HUES6 (cell line): ENCODE results near the gene RPS13.
A peak's percentile ranks its signal among the peaks of the same experiment; 100 is the strongest.
"Not testable (repeated sequence)": the region's sequence is repeated elsewhere in the genome, so short reads cannot be mapped to it uniquely, and the experiment has no call there.

Experiments
- H3K27ac ChIP-seq: 2 replicates; pipeline ENCODE4 v1.7.0; 2013; ENCODE audit warnings: low read depth, mild to moderate bottlenecking, low read length, inconsistent platforms
- H3K27me3 ChIP-seq: 2 replicates; pipeline ENCODE4 v1.6.1; 2013; ENCODE audit warnings: low read length; ENCODE audit not compliant: control insufficient read depth, insufficient read depth
- H3K36me3 ChIP-seq: 2 replicates; pipeline ENCODE4 v1.6.1; 2013; ENCODE audit warnings: low read length; ENCODE audit not compliant: control insufficient read depth, insufficient read depth
- H3K4me1 ChIP-seq: 2 replicates; pipeline ENCODE4 v1.6.1; 2013; ENCODE audit warnings: low read length; ENCODE audit not compliant: control insufficient read depth, insufficient read depth
- H3K4me3 ChIP-seq: 2 replicates; pipeline ENCODE4 v1.5.1; 2013; ENCODE audit warnings: low read depth, low read length
- H3K9ac ChIP-seq: one replicate; pipeline ENCODE4 v1.6.1; 2013; ENCODE audit warnings: mild to moderate bottlenecking, low read length
- H3K9me3 ChIP-seq: 2 replicates; pipeline ENCODE4 v1.6.1; 2013; ENCODE audit warnings: low read depth, low read length; ENCODE audit not compliant: control insufficient read depth, insufficient read depth

RPS13 gene

DNA sequence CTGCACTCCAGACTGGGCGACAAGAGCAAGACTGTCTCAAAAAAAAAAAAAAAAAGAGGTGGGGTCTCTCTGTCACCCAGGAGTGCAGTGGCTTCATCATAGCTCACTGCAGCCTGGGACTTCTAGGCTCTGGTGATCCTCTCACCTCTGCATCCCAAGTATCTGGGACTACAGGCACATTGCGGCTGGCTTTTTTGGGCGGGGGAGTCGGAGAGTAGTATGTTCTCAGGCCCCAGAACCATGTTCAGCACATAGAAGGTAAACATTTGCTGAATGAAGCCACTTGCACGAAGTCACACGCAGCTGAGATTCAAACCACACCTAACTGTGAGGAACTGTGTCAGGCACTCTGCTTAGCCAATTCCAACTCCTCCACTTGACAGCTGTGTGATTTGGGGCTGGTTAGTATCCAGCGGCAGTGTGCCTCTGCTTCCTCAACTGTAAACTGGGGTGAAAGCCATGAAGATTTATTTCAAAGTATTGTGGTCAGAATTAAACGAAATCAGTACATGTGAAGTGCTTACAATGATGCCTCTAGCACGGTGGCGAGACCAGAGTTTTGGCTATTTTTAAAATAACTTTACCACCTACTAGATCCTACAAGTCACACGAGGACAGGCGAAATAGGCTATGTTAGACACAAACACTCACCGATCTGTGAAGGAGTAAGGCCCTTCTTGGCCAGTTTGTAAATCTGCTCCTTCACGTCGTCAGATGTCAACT is 789 bp downstream of the RPS13 start:
- Histone ChIP-seq H3K4me3 (peak overlapping the region; percentile 88), H3K4me1 (peaks cover 7% of the 10 kb centered on the region), H3K9me3 (no peaks in the 10 kb centered on the region), H3K27ac (peak overlapping the region; percentile 86), H3K27me3 (no peaks in the 10 kb centered on the region), H3K9ac (peak overlapping the region; percentile 98), H3K36me3 (peaks cover 42% of the 10 kb centered on the region)

DNA sequence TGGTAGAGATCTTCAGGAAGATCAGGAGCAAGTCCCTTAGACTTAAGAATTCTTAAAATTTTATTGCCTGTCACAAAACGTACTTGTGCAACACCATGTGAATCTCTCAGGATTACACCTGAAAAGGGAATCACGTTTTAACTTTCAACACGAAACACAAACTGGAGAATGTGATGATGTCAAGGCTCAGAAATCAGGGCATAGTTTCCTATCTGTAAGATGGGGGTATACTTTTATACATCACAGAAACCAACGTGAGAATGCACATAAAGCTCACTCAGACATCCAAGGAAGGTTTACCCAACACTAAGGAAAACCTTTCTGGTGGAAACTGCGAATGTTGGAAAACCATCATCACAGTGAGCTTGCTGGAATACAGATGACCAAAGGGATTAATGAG is 2.0 kb downstream of the RPS13 start:
- H3K4me1 ChIP-seq, result peaks cover 7% of the 10 kb centered on the region
- peaks cover 42% of the 10 kb centered on the region for H3K36me3 ChIP-seq
- no peak overlapping the region for H3K9ac ChIP-seq
- H3K9me3 ChIP-seq, result no peaks in the 10 kb centered on the region
- no peaks in the 10 kb centered on the region for H3K27me3 ChIP-seq
- no peak overlapping the region for H3K27ac ChIP-seq
- no peak overlapping the region for H3K4me3 ChIP-seq

DNA sequence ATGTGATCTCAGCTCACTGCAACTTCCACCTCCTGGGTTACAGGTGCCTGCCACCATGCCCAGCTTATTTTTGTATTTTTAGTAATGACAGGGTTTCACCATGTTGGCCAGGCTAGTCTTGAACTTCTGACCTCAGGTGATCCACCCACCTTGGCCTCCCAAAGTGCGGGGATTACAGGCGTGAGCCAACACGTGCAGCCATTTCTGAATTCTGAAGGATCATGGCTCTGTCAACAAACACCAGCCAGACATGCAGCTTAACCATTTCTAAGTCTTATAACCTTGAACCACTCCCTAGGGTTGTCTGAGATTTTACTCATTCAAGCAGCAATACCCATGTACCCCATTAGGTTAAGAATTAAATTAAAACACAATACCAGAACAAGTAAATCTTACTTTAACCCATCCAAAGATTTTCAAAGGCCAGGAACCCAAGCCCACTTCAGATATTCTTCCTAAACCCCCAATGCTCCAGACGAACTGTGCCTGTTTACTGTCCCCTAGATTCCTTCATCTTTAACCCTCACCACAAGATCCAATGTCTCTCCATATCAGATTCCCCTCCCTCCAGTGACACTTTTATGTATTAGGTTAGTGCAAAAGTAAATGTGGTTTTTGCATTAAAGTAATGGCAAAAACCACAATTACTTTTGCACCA is 4.0 kb downstream of the RPS13 start:
- Histone ChIP-seq H3K9ac (no peak overlapping the region), H3K27me3 (no peaks in the 10 kb centered on the region), H3K36me3 (peaks cover 42% of the 10 kb centered on the region), H3K4me3 (no peak overlapping the region), H3K4me1 (peaks cover 7% of the 10 kb centered on the region), H3K27ac (no peak overlapping the region), H3K9me3 (no peaks in the 10 kb centered on the region)

DNA sequence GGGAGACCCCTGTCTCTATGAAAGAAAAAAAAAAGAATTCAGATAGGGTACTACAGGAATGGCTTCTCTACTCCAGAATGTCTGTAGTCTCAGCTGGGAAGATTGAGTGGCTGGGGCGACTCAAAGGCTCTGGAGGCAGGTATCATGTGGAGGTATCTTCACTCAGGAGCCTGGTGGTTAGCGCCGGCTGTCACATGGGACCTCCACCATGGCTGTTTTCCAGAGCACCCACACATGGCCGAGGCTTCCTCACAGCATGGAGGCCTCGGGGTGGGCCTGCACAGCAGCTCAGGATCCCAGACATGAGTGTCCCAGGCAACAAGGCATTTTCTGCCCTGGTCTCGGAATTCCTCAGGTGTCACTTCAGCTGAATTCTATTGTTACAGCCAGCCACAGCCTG is 10.1 kb downstream of the RPS13 start:
- no peak overlapping the region for H3K9ac ChIP-seq
- H3K9me3 ChIP-seq, result 0 out of 2 replicates have a peak, but pooled peaks cover 3% of the 10 kb centered on the region
- no peak overlapping the region for H3K27ac ChIP-seq
- no peaks in the 10 kb centered on the region for H3K27me3 ChIP-seq
- no peak overlapping the region for H3K4me3 ChIP-seq
- H3K36me3 ChIP-seq, result no peaks in the 10 kb centered on the region; the same call in 1 of the 2 replicates
- H3K4me1 ChIP-seq, result no peaks in the 10 kb centered on the region

DNA sequence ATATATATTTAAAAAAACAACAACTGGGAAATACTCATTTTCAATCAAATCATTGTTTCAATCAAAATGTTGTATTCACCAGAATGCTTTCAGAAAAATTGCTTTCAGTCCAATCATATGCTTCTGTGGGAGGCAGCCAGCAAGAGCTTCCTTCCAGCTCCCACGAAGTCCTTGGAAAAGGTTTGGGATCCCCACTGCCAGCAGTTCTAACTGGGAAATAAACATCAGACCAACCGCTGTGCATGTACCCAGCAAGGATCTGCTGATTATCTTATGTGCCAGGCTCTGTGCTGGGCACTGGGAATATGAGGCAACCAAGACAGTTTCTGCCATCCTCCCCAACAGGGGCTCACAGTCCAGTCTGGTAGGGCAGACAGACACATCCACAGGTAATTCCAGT is 10.8 kb downstream of the RPS13 start:
- H3K27ac ChIP-seq, result no peak overlapping the region
- H3K27me3 ChIP-seq, result no peaks in the 10 kb centered on the region
- H3K9ac ChIP-seq, result no peak overlapping the region
- H3K4me1 ChIP-seq, result no peaks in the 10 kb centered on the region
- H3K9me3 ChIP-seq, result 0 out of 2 replicates have a peak, but pooled peaks cover 3% of the 10 kb centered on the region
- H3K4me3 ChIP-seq, result no peak overlapping the region
- H3K36me3 ChIP-seq, result no peaks in the 10 kb centered on the region

DNA sequence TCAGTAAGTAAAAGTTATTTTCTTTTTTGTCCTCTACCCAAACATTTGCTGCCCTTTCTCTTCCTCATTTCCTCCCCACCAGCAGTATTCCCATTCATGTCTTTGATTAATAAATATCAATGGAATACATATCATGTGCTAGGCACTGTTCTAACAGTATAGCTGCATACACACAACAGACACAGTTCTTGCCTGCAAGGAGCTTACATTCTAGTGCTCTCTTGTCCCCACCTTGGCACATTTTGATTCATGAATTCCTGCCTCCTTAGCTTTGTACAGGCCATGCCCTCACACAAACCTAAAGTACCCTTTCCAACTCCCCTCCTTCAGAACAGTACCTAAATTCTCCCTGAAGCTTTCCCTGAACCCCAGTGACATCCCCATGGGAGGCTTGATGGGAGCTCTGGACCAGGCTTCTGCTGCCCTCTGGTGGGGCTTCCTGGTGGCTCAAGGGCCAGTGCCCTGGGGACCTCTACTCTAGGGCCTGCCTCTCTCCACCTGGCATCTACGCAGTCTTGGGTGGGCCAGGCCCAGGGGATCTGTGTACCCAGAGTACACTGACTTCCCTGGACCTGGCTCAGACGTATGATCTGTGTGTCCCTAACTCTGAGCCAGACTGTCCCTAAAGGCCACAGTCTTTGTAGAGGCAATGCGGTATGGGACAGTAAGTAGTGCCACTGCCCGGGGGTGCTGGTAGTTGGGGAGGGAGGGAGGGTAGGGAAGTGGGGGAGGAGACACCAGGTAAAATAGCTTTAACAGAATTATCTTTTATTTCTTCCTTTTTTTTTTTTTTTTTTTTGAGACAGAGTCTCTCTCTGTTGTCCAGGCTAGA is 14.1 kb downstream of the RPS13 start:
- H3K9ac ChIP-seq, result no peak overlapping the region
- H3K4me3 ChIP-seq, result no peak overlapping the region
- H3K27ac ChIP-seq, result no peak overlapping the region
- no peaks in the 10 kb centered on the region for H3K27me3 ChIP-seq
- H3K9me3 ChIP-seq, result 0 out of 2 replicates have a peak, but pooled peaks cover 3% of the 10 kb centered on the region
- H3K4me1 ChIP-seq, result no peaks in the 10 kb centered on the region
- H3K36me3 ChIP-seq, result no peaks in the 10 kb centered on the region

DNA sequence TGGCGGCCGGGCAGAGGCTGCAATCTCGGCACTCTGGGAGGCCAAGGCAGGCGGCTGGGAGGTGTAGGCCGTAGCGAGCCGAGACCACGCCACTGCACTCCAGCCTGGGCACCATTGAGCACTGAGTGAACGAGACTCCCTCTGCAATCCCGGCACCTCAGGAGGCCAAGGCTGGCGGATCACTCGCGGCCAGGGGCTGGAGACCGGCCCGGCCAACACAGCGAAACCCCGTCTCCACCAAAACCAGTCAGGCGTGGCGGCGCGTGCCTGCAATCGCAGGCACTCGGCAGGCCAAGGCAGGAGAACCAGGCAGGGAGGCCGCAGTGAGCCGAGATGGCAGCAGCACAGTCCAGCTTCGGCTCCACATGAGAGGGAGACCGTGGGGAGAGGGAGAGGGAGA is 26.3 kb downstream of the RPS13 start:
- not testable (repeated sequence) for H3K4me3 ChIP-seq, H3K27me3 ChIP-seq, H3K4me1 ChIP-seq, H3K36me3 ChIP-seq, H3K9me3 ChIP-seq, H3K27ac ChIP-seq, H3K9ac ChIP-seq

DNA sequence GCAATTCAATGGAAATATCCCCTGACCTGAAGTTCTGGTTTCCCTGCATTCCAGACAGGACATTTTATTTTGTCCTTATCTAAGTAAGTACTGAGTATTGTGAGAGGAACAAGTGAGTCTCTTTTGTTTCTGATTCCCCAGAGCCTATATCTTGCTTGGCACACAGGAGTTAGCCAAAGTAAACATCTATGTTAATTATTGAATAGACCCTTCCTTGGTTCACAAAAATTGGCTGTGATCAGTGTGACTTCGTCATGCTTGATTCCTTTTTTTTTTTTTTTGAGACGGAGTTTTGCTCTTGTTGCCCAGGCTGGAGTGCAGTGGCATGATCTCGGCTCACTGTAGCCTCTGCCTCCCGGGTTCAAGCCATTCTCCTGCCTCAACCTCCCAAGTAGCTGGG is 29.0 kb downstream of the RPS13 start:
- not testable (repeated sequence) for H3K27ac ChIP-seq, H3K4me3 ChIP-seq, H3K36me3 ChIP-seq, H3K9ac ChIP-seq, H3K9me3 ChIP-seq, H3K27me3 ChIP-seq, H3K4me1 ChIP-seq

DNA sequence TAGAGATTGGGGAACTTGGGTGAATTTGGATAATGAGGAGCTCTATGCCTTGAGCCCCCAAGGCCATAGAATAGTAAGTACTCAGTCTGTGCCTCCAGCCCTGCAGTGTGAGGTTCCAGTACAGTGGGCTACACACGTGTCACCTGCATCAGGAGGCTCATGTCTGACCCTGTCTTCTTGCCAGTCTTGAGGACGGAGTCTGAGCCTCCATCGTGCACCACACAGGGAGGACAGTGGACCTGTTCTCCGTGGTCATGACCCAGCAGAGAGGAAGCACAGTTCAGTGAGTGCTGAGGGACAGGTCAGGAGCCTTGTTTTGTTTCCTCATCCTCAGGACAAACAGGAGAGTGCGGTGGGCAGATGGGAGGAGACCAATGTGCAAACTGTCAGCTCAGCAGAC is 30.8 kb downstream of the RPS13 start:
- Histone ChIP-seq H3K9me3 (0 out of 2 replicates have a peak, but pooled peaks cover 5% of the 10 kb centered on the region), H3K36me3 (no peaks in the 10 kb centered on the region), H3K4me3 (no peak overlapping the region), H3K4me1 (no peaks in the 10 kb centered on the region), H3K27ac (no peak overlapping the region), H3K9ac (no peak overlapping the region), H3K27me3 (peaks cover 7% of the 10 kb centered on the region; the same call in 1 of the 2 replicates)

DNA sequence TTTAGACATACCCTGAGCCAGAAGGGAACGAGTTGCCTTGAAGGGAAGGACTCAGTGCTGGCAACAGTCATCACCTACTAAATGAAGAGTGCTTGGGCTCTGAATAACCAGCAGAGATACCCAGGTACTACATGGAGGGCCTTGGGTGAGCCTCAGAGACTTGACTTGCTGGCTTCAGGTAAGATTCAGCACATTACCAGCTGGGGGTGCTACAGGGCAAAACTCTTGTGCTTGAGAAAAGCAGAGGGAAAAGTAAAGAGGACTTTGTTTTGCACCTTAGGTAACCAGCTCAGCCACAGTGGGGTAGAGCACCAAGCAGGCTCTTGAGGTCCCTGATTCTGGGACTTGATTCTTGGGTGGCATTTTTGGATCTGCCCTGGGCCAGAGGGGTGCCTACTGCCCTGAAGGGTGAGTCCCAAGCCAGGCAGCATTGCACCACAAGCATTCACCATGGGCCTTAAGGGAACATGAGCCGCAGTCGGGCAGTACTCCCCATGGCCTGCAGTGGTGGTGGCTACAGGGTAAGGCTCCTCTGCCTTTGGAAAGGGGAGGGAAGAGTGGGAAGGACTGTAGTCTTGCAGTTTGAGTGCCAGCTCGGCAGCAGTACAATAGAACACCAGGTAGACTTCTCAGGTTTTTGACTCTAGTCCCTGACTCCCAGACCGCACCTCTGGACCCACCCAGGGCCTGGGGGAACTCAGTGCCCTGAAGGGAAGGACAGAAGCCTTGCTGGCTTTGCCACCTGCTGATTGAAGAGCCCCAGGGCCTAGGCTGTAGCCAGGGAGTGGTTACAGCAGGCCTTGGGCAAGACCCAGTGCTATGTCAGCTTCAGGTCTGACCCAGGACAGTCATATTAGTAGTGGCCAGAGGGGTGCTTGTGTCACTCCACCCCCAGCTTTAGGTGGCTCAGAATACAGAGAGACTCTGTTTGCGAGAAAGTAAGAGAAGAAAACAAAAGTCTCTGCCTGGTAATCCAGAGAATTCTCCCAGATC is 40.5 kb downstream of the RPS13 start:
- Histone ChIP-seq H3K9me3 (peaks cover 7% of the 10 kb centered on the region), H3K9ac (no peak overlapping the region), H3K4me1 (no peaks in the 10 kb centered on the region), H3K36me3 (no peaks in the 10 kb centered on the region), H3K4me3 (no peak overlapping the region), H3K27ac (no peak overlapping the region), H3K27me3 (peaks cover 11% of the 10 kb centered on the region; the same call in 1 of the 2 replicates)
